CD4-positive, alpha-beta T cell (primary cell): ENCODE measurements around the gene ADISSP. TPM values are rescaled to one million over a fixed set of nuclear protein-coding genes. Genes with fewer than 3 reads are reported as not detected.

Experiments
- ATAC-seq: fragments of 200-7000 bp; cut with Tn5 transposase; one replicate; pipeline ENCODE4 v1.10.0; 2022; ENCODE audit warnings: mild to moderate bottlenecking; ENCODE audit not compliant: poor library complexity
- CTCF ChIA-PET: fragments of 350-600 bp; sonication (Branson Sonifier 250); formaldehyde crosslinking; loops from one replicate; lab custom pipeline; 2021; ENCODE audit warnings: antibody characterized with exemption, inconsistent platforms; lab: Charles Lee
- POLR2A ChIA-PET: fragments of 350-600 bp; sonication (Branson Sonifier 250); formaldehyde crosslinking; loops from one replicate; lab custom pipeline; 2021; ENCODE audit warnings: antibody characterized with exemption, inconsistent platforms; lab: Charles Lee
- DNase-seq, 14 experiments: peaks; one replicate each; pipeline ENCODE4 v3.0.0-alpha.2; 2013 to 2020; ENCODE audit warnings: mixed read lengths in 2 of 14
- H3K27ac ChIP-seq, 2 donors: one replicate each; pipeline versions ENCODE4 v1.5.1 to v1.7.0; 2013; ENCODE audit warnings: low read length in 2 of 2, low read depth in 1 of 2, mild to moderate bottlenecking in 1 of 2
- H3K27me3 ChIP-seq, 2 experiments: 1 replicate in 1 of 2; 2 replicates in 1 of 2; pipeline versions ENCODE4 v1.6.1 to v1.7.0; 2013; ENCODE audit warnings: low read length in 2 of 2, control low read depth in 1 of 2, mild to moderate bottlenecking in 1 of 2, moderate library complexity in 1 of 2; ENCODE audit not compliant: insufficient read depth in 2 of 2, control insufficient read depth in 1 of 2
- H3K36me3 ChIP-seq: one replicate; pipeline ENCODE4 v1.6.1; 2013; ENCODE audit warnings: low read length, control low read depth; ENCODE audit not compliant: insufficient read depth
- H3K4me1 ChIP-seq: one replicate; pipeline ENCODE4 v1.6.1; 2013; ENCODE audit warnings: low read length, control low read depth; ENCODE audit not compliant: insufficient read depth
- H3K4me3 ChIP-seq: one replicate; pipeline ENCODE4 v1.5.1; 2013; ENCODE audit warnings: mild to moderate bottlenecking, low read length, moderate library complexity
- H3K9me3 ChIP-seq, 2 experiments: 1 replicate in 1 of 2; 2 replicates in 1 of 2; pipeline versions ENCODE4 v1.6.1 to v1.7.0; 2013; ENCODE audit warnings: low read length in 2 of 2, mild to moderate bottlenecking in 2 of 2, control low read depth in 1 of 2, moderate library complexity in 1 of 2; ENCODE audit not compliant: control insufficient read depth in 1 of 2, insufficient read depth in 1 of 2
- H3K27ac Mint-ChIP-seq: one replicate; pipeline ENCODE4 v1.8.0; 2020; ENCODE audit warnings: mixed read lengths
- H3K27me3 Mint-ChIP-seq: one replicate; pipeline ENCODE4 v1.8.0; 2021; ENCODE audit warnings: mixed read lengths
- H3K36me3 Mint-ChIP-seq: one replicate; pipeline ENCODE4 v1.8.0; 2021; ENCODE audit warnings: low read depth, mixed read lengths
- H3K4me1 Mint-ChIP-seq: one replicate; pipeline ENCODE4 v1.8.0; 2021; ENCODE audit warnings: low read depth, mixed read lengths
- H3K4me3 Mint-ChIP-seq: one replicate; pipeline ENCODE4 v1.8.0; 2020; ENCODE audit warnings: mild to moderate bottlenecking, mixed read lengths
- H3K9me3 Mint-ChIP-seq: one replicate; pipeline ENCODE4 v1.8.0; 2020; ENCODE audit warnings: mixed read lengths
- intact Hi-C, 2 experiments: fragments of 100-400 bp; cut with DNase I in 1 of 2; cut with micrococcal nuclease in 1 of 2; formaldehyde crosslinking; loops; one replicate each; pipeline versions ENCODE4 v1.15.1 to v1.9.0; 2023 to 2025; cut with DNase I, micrococcal nuclease
- total RNA-seq, 174 experiments: library from RNA in 2 of 174; stranded (reverse) in 2 of 174; gene quantifications; one replicate each; pipeline ENCODE4 v1.2.3 and lab custom pipeline; 2021 to 2026
- TF ChIP-seq, protein P1 (sequence below): fragments of 200-600 bp; IDR thresholded peaks from one replicate; pipeline ENCODE4 v1.8.0; 2022; ENCODE audit warnings: antibody characterized with exemption, mild to moderate bottlenecking

ADISSP gene
- total RNA-seq, 2 experiments from 2014 or later, result 11.2 to 11.6 TPM

DNA sequence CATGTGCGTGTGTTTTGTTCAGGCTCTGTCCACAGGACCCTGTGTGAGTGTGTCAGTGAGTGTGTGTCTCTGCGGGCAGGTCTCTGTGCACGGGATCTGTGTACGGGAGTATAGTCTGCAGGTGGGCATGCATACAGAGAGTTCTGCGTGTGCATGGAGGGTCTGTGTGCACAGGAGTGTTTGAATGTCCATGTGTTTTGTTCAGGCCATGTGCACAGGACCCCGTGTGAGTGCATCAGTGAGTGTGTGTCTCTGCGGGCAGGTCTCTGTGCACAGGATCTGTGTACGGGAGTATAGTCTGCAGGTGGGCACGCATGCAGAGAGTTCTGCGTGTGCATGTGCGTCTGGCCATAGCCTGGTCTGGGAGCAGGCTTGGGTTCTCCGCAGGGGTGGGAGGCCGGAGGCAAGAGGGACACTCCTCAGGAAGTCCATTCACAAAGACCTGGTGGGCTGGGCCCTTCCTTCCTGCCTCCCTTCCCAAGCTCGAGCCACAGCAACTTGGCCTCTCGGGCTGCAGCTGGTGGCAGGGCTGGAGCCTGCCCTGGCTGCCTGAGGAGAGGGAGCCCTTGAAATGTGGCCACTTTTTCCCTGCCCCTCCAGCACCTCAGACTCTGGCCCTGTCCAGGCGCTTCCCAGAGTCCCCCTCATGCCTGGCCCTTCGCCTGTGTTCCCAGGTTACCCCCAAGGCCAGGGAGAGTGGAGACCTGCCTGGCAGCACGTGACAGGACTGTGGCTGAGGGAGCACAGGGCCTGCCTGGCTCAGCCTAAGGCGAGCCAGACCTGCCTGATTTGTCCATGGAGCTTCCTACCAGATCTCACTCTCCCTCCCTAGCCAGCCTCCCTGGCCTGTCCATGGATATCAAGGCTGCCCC is 28.3 kb downstream of the ADISSP start:
- Histone ChIP-seq H3K36me3 (no peaks in the 10 kb centered on the region), H3K4me1 (no peaks in the 10 kb centered on the region), H3K27me3 (no peaks in the 10 kb centered on the region), H3K9me3 (no peaks in the 10 kb centered on the region), H3K27ac (no peak overlapping the region), H3K4me3 (no peak overlapping the region)
- DNase-seq, result no peak
- H3K36me3 Mint-ChIP-seq, result no peaks in the 10 kb centered on the region
- H3K27ac Mint-ChIP-seq, result no peak overlapping the region
- H3K9me3 Mint-ChIP-seq, result no peaks in the 10 kb centered on the region
- TF ChIP-seq, protein P1, sequence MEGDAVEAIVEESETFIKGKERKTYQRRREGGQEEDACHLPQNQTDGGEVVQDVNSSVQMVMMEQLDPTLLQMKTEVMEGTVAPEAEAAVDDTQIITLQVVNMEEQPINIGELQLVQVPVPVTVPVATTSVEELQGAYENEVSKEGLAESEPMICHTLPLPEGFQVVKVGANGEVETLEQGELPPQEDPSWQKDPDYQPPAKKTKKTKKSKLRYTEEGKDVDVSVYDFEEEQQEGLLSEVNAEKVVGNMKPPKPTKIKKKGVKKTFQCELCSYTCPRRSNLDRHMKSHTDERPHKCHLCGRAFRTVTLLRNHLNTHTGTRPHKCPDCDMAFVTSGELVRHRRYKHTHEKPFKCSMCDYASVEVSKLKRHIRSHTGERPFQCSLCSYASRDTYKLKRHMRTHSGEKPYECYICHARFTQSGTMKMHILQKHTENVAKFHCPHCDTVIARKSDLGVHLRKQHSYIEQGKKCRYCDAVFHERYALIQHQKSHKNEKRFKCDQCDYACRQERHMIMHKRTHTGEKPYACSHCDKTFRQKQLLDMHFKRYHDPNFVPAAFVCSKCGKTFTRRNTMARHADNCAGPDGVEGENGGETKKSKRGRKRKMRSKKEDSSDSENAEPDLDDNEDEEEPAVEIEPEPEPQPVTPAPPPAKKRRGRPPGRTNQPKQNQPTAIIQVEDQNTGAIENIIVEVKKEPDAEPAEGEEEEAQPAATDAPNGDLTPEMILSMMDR, result no peak
- H3K4me1 Mint-ChIP-seq, result peaks cover 3% of the 10 kb centered on the region
- intact Hi-C loops, result no loop called here
- CTCF ChIA-PET, result no interaction called here
- no peak overlapping the region for H3K4me3 Mint-ChIP-seq
- H3K27me3 Mint-ChIP-seq, result peaks cover 7% of the 10 kb centered on the region
- POLR2A ChIA-PET, result no interaction called here
- no peak for ATAC-seq

- H3K36me3 ChIP-seq, result no peaks in the 10 kb centered on the region
- POLR2A ChIA-PET, result no interaction called here
- H3K4me3 ChIP-seq, result no peak overlapping the region
- intact Hi-C loops, result no loop called here
- no peak for DNase-seq
- no peak for ATAC-seq
- peaks cover 2 to 3% of the 10 kb centered on the region in 2 experiments for H3K27me3 ChIP-seq
- no peaks in the 10 kb centered on the region for H3K4me1 ChIP-seq
- Mint-ChIP-seq H3K36me3 (no peaks in the 10 kb centered on the region), H3K4me1 (no peaks in the 10 kb centered on the region), H3K27ac (no peak overlapping the region), H3K27me3 (peaks cover 15% of the 10 kb centered on the region), H3K4me3 (no peak overlapping the region), H3K9me3 (no peaks in the 10 kb centered on the region)
- CTCF ChIA-PET, result no interaction called here
- H3K27ac ChIP-seq, result no peak overlapping the region
- H3K9me3 ChIP-seq, result no peaks in the 10 kb centered on the region
- TF ChIP-seq, protein P1, result no peak
Measured at GRCh38 chr20:3738111-3739053, 29.2 kb downstream of the ADISSP start.

DNA sequence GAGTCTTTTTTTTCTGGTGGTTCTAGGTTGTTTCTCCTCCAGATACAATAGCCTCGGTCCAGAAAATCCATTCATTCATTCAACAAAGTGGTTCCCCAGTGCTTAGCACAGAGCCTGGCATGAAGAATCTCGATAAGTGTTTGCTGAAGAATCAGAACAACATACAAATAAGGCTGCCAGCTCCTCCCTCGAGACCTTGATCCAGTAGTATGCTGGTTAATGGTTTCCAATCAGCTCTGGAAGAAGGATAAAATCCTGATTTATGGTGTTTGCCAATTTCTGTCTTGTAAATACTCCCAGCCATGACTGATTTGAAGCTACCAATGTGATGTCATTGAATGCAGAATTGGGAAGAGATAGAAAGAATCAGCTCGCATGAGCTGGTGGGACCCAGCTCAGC is 31.8 kb downstream of the ADISSP start:
- CTCF ChIA-PET, result no interaction called here
- H3K27me3 Mint-ChIP-seq, result peaks cover 34% of the 10 kb centered on the region

More for the DNA sequence above, 31.8 kb downstream of the ADISSP start:
- Mint-ChIP-seq H3K36me3 (no peaks in the 10 kb centered on the region), H3K4me1 (no peaks in the 10 kb centered on the region), H3K27ac (no peak overlapping the region), H3K4me3 (no peak overlapping the region), H3K9me3 (no peaks in the 10 kb centered on the region)
- ATAC-seq (no peak), DNase-seq (no peak)
- no peaks in the 10 kb centered on the region for H3K9me3 ChIP-seq
- intact Hi-C loops, result no loop called here
- H3K4me3 ChIP-seq, result no peak overlapping the region
- POLR2A ChIA-PET, result no interaction called here
- no peaks in the 10 kb centered on the region for H3K36me3 ChIP-seq
- H3K27me3 ChIP-seq, result peaks cover 18 to 21% of the 10 kb centered on the region in 2 experiments
- TF ChIP-seq, protein P1, result no peak
- no peak overlapping the region for H3K27ac ChIP-seq
- H3K4me1 ChIP-seq, result no peaks in the 10 kb centered on the region
